H9 (cell line): ENCODE results near the gene STYXL2. TPM values are rescaled to one million over a fixed set of nuclear protein-coding genes. Genes with fewer than 3 reads are reported as not detected.

Experiments used
- DNase-seq: peaks from one replicate; pipeline ENCODE4 v3.0.0-alpha.2; 2017
- H2AFZ ChIP-seq: one replicate; pipeline ENCODE4 v1.6.1; 2013; ENCODE audit warnings: mild to moderate bottlenecking, low read length, control low read depth, moderate library complexity
- H2AK5ac ChIP-seq: 2 replicates; pipeline ENCODE4 v1.6.1; 2013; ENCODE audit warnings: low read length, control low read depth, mixed read lengths; ENCODE audit not compliant: insufficient read length
- H2BK120ac ChIP-seq: one replicate; pipeline ENCODE4 v1.6.1; 2013; ENCODE audit warnings: low read depth, mild to moderate bottlenecking, low read length, control low read depth, inconsistent platforms; ENCODE audit not compliant: poor library complexity, severe bottlenecking
- H2BK12ac ChIP-seq: 2 replicates; pipeline ENCODE4 v1.6.1; 2013; ENCODE audit warnings: low read length, control low read depth, mixed read lengths, low read depth; ENCODE audit not compliant: insufficient read length
- H2BK15ac ChIP-seq: 2 replicates; pipeline ENCODE4 v1.6.1; 2013; ENCODE audit warnings: low read depth, low read length, control low read depth
- H2BK20ac ChIP-seq: one replicate; pipeline ENCODE4 v1.6.1; 2013; ENCODE audit warnings: low read depth, mild to moderate bottlenecking, low read length, control low read depth, inconsistent platforms; ENCODE audit not compliant: poor library complexity, severe bottlenecking
- H2BK5ac ChIP-seq: 2 replicates; pipeline ENCODE4 v1.6.1; 2013; ENCODE audit warnings: low read length, control low read depth, mixed read lengths; ENCODE audit not compliant: insufficient read length
- H3K14ac ChIP-seq: 2 replicates; pipeline ENCODE4 v1.6.1; 2013; ENCODE audit warnings: low read length, control low read depth; ENCODE audit not compliant: insufficient read depth
- H3K18ac ChIP-seq: 2 replicates; pipeline ENCODE4 v1.6.1; 2013; ENCODE audit warnings: low read depth, mild to moderate bottlenecking, mixed read lengths, low read length, control low read depth; ENCODE audit not compliant: insufficient read length
- H3K23ac ChIP-seq: 2 replicates; pipeline ENCODE4 v1.6.1; 2013; ENCODE audit warnings: low read length, control low read depth, mixed read lengths, low read depth; ENCODE audit not compliant: insufficient read length
- H3K23me2 ChIP-seq: 2 replicates; pipeline ENCODE4 v1.6.1; 2013; ENCODE audit warnings: low read depth, mild to moderate bottlenecking, mixed read lengths, low read length, control low read depth; ENCODE audit not compliant: insufficient read length, poor library complexity, severe bottlenecking
- H3K27ac ChIP-seq: 2 replicates; pipeline ENCODE4 v1.5.1; 2013; ENCODE audit warnings: low read length, control low read depth, mixed read lengths, low read depth; ENCODE audit not compliant: insufficient read length
- H3K27me3 ChIP-seq: 2 replicates; pipeline ENCODE4 v1.6.1; 2013; ENCODE audit warnings: low read length, control low read depth, inconsistent platforms; ENCODE audit not compliant: insufficient read depth
- H3K4ac ChIP-seq: 2 replicates; pipeline ENCODE4 v1.6.1; 2013; ENCODE audit warnings: low read depth, mild to moderate bottlenecking, control low read depth, inconsistent platforms, low read length, moderate library complexity
- H3K4me1 ChIP-seq: 2 replicates; pipeline ENCODE4 v1.6.1; 2013; ENCODE audit warnings: low read length, control low read depth, inconsistent platforms; ENCODE audit not compliant: insufficient read depth
- H3K4me2 ChIP-seq: 2 replicates; pipeline ENCODE4 v1.6.1; 2013; ENCODE audit warnings: low read length, control low read depth, mixed read lengths; ENCODE audit not compliant: insufficient read length, insufficient read depth
- H3K56ac ChIP-seq: 2 replicates; pipeline ENCODE4 v1.6.1; 2013; ENCODE audit warnings: low read depth, mild to moderate bottlenecking, mixed read lengths, low read length, control low read depth; ENCODE audit not compliant: insufficient read length
- H3K79me1 ChIP-seq: 2 replicates; pipeline ENCODE4 v1.6.1; 2013; ENCODE audit warnings: low read depth, mild to moderate bottlenecking, moderate library complexity, low read length, control low read depth, inconsistent platforms; ENCODE audit not compliant: insufficient read depth, poor library complexity, severe bottlenecking
- H3K79me2 ChIP-seq: 2 replicates; pipeline ENCODE4 v1.6.1; 2013; ENCODE audit warnings: low read length, control low read depth, inconsistent platforms; ENCODE audit not compliant: insufficient read depth
- H3K9ac ChIP-seq: 2 replicates; pipeline ENCODE4 v1.6.1; 2013; ENCODE audit warnings: low read length, control low read depth, mixed read lengths; ENCODE audit not compliant: insufficient read length; ENCODE audit errors: extremely low read depth
- H3K9me3 ChIP-seq: one replicate; pipeline ENCODE4 v1.6.1; 2013; ENCODE audit warnings: low read depth, low read length, inconsistent platforms; ENCODE audit not compliant: control insufficient read depth
- H3T11ph ChIP-seq: one replicate; pipeline ENCODE4 v1.6.1; 2013; ENCODE audit warnings: mild to moderate bottlenecking, low read length, control low read depth, inconsistent platforms
- H4K20me1 ChIP-seq: one replicate; pipeline ENCODE4 v1.6.1; 2013; ENCODE audit not compliant: control insufficient read depth, insufficient read length, insufficient read depth
- H4K5ac ChIP-seq: 2 replicates; pipeline ENCODE4 v1.6.1; 2013; ENCODE audit warnings: low read depth, mild to moderate bottlenecking, mixed read lengths, low read length, control low read depth; ENCODE audit not compliant: insufficient read length
- H4K8ac ChIP-seq: replicated peaks from 2 replicates; pipeline ENCODE4 v1.6.1; 2013; ENCODE audit warnings: low read length, control low read depth, mixed read lengths, low read depth; ENCODE audit not compliant: insufficient read length
- H4K91ac ChIP-seq: 2 replicates; pipeline ENCODE4 v1.6.1; 2013; ENCODE audit warnings: low read depth, mild to moderate bottlenecking, moderate library complexity, mixed read lengths, low read length, control low read depth; ENCODE audit not compliant: insufficient read length
- H3K27ac Mint-ChIP-seq, 3 experiments: 2 replicates in 2 of 3; 3 replicates in 1 of 3; pipeline ENCODE4 v1.8.0; 2020 to 2021; ENCODE audit warnings: mixed read lengths in 3 of 3, mild to moderate bottlenecking in 1 of 3, moderate library complexity in 1 of 3
- H3K27me3 Mint-ChIP-seq: 2 replicates; pipeline ENCODE4 v1.8.0; 2021; ENCODE audit warnings: low read depth, mild to moderate bottlenecking, moderate library complexity, mixed read lengths
- H3K36me3 Mint-ChIP-seq, 3 experiments: 2 replicates in 2 of 3; 3 replicates in 1 of 3; pipeline ENCODE4 v1.8.0; 2020 to 2021; ENCODE audit warnings: low read depth in 3 of 3, mixed read lengths in 3 of 3; ENCODE audit not compliant: insufficient read depth in 1 of 3
- H3K4me1 Mint-ChIP-seq, 2 experiments: 2 replicates each; pipeline ENCODE4 v1.8.0; 2020; ENCODE audit warnings: mixed read lengths in 2 of 2
- H3K4me3 Mint-ChIP-seq, 2 experiments: 2 replicates in 1 of 2; 3 replicates in 1 of 2; pipeline ENCODE4 v1.8.0; 2020 to 2021; ENCODE audit warnings: mild to moderate bottlenecking in 2 of 2, mixed read lengths in 2 of 2, moderate library complexity in 1 of 2
- H3K9me3 Mint-ChIP-seq, 2 experiments: 2 replicates in 1 of 2; 3 replicates in 1 of 2; pipeline ENCODE4 v1.8.0; 2020; ENCODE audit warnings: mild to moderate bottlenecking in 2 of 2, mixed read lengths in 2 of 2, moderate library complexity in 1 of 2
- CTCF ChIP-seq: fragments of 200-600 bp; sonication (generic); conservative IDR thresholded peaks from 3 replicates; pipeline ENCODE4 v1.8.0; 2021; ENCODE audit warnings: antibody characterized with exemption, mild to moderate bottlenecking
- WGBS: extraction: QIAGEN DNeasy Blood & Tissue Kit; methylation state at CpG from one replicate; pipeline ENCODE4 v1.1.7; 2013; ENCODE audit warnings: missing lambda C conversion rate, low lambda C conversion rate, mixed read lengths; ENCODE audit not compliant: insufficient read length; ENCODE audit errors: extremely low coverage; 5-methylcytosine and 5-hydroxymethylcytosine counted together
- total RNA-seq: library from RNA; stranded (reverse); gene quantifications from 2 replicates; pipeline ENCODE4 v1.2.1, GENCODE V29; 2021

The STYXL2 gene
- total RNA-seq, 1 experiment from 2014 or later: 0.09 TPM

- no peak overlapping the region for H3T11ph ChIP-seq
- H3K4ac ChIP-seq: no peak overlapping the region
- H3K23ac ChIP-seq: no peak overlapping the region
- no peak overlapping the region for H2BK15ac ChIP-seq
- Mint-ChIP-seq H3K36me3 (no peaks in the 10 kb centered on the region), H3K4me1 (peaks cover 7 to 12% of the 10 kb centered on the region in 2 experiments), H3K4me3 (no peak overlapping the region), H3K27ac (no peak overlapping the region), H3K9me3 (no peaks in the 10 kb centered on the region), H3K27me3 (peaks cover 1% of the 10 kb centered on the region; the same call in 1 of the 2 replicates)
- no peak overlapping the region for H3K14ac ChIP-seq
- no CpG with 5 or more reads among the region's 10 CpGs for WGBS
- no peak overlapping the region for H3K9ac ChIP-seq
- no peaks in the 10 kb centered on the region for H3K79me1 ChIP-seq
- no peak overlapping the region for H3K27ac ChIP-seq
- H3K27me3 ChIP-seq: no peaks in the 10 kb centered on the region
- H3K9me3 ChIP-seq: no peaks in the 10 kb centered on the region
- H2BK12ac ChIP-seq: no peak overlapping the region
- H4K5ac ChIP-seq: no peak overlapping the region
- no peak overlapping the region for H2AK5ac ChIP-seq
- DNase-seq: peak; percentile 59
- no peak overlapping the region for H4K91ac ChIP-seq
- H3K79me2 ChIP-seq: no peaks in the 10 kb centered on the region
- no peak overlapping the region for H3K56ac ChIP-seq
- no peak overlapping the region for H2BK120ac ChIP-seq
- no peak overlapping the region for H2BK5ac ChIP-seq
- no peak overlapping the region for H3K4me2 ChIP-seq
- H2BK20ac ChIP-seq: no peak overlapping the region
- H4K20me1 ChIP-seq: no peaks in the 10 kb centered on the region
- H4K8ac ChIP-seq: no peak overlapping the region
- H2AFZ ChIP-seq: no peak overlapping the region
- TF ChIP-seq CTCF: peak; percentile 54
- no peak overlapping the region for H3K18ac ChIP-seq
- no peaks in the 10 kb centered on the region for H3K4me1 ChIP-seq
- H3K23me2 ChIP-seq: no peaks in the 10 kb centered on the region
Measured at GRCh38 chr1:167060141-167061072, 33.5 kb upstream of the STYXL2 start.
